Left ventricle myocardium superior (tissue), 1 donor: ENCODE data around the gene ORAI3. TPM values are rescaled to one million over a fixed set of nuclear protein-coding genes. Genes with fewer than 3 reads are reported as not detected.
"Not testable (repeated sequence)": the region's sequence is repeated elsewhere in the genome, so short reads cannot be mapped to it uniquely, and the experiment has no call there.

Source experiments
- ATAC-seq: fragments of 200-7000 bp; cut with Tn5 transposase; one replicate; pipeline ENCODE4 v1.9.1; 2020; ENCODE audit warnings: mild to moderate bottlenecking, moderate library complexity
- DNase-seq: peaks from one replicate; pipeline ENCODE4 v3.0.0-alpha.2; 2020
- intact Hi-C: fragments of 100-400 bp; cut with micrococcal nuclease; formaldehyde crosslinking; loops from one replicate; pipeline ENCODE4 v1.11.0; 2022
- total RNA-seq: library from RNA; stranded (reverse); fragmentation: NEBNext Ultra II Directional; extraction: Animal tissue kit (Norgen Biotek cat#: 25700); gene quantifications from one replicate; pipeline ENCODE4 v1.2.1, GENCODE V29; 2021
- donor health status: DM: no; HTN: yes; CAD: no; lungs with severe emphysema.

Gene ORAI3
- total RNA-seq, 1 donor from 2014 or later = 10.8 TPM

DNA sequence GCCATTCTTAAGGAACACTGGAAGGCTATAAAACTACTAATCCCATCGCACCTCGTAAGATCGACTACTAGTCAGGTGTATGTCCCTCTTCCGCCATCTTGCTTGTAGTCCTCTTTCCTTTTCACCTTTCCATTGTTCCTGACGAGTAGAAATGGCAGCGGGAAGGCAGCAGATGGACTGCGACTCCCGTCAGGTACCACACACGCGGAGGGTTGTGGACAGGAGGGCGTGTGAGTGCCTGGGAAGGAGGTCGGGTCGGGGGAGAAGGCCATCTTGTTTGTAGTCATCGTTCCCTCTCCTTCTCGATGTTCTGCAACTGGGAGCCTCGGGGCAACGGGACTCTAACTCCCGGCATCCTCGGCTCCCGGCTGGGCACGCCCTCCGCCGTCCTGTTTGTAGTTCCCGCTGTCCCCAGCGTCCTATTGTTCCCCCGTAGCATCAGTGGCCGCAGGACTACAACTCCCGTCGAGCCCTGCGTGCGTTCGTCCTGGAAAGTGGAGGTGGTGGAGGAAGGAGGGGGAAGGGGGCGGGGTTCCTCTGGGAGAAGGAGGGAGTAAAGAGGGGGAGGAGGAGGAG is 25.8 kb upstream of the ORAI3 start:
- ATAC-seq (peak; percentile 81), DNase-seq (peak; percentile 99)
- intact Hi-C loops = no loop called here

DNA sequence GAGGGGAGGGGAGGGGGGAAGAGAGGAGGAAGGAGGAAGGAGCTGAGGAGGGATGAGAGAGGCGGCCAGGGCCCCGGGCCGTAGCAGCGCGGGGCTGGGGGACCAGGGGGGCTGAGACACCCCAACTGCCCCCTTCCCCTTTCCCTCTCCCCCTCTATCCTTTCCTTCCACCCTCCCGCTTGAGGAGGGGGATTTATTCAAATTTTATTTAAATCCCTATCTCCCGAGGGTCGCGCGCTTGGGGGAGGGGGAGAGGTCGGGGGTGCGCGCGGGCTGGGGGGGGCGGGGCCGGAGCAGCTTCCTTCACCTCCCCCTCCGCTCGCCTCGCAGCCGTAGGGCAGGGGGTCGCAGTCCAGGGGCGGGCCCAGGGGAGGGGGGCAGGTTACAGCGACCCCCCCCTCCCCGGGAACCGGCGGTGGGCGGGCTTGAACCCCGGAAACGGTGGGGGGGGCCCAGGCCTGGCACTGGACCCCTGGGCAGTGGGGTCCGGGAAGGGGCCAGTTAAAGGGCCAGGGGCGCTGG is 25.3 kb upstream of the ORAI3 start, which contains the start of gene FBXL19:
TSS of gene FBXL19 (plus strand) at position 19 of the 522 bp plus-strand sequence. CDS start 2,183 bp downstream, outside the sequence.
- DNase-seq (peak; percentile 60), ATAC-seq (no peak)
- intact Hi-C loops = no loop called here

GRCh38 chr16:30924076-30924912 is 24.6 kb upstream of the ORAI3 start:
- intact Hi-C loops = no loop called here
- DNase-seq (peak; percentile 54), ATAC-seq (no peak)

DNA sequence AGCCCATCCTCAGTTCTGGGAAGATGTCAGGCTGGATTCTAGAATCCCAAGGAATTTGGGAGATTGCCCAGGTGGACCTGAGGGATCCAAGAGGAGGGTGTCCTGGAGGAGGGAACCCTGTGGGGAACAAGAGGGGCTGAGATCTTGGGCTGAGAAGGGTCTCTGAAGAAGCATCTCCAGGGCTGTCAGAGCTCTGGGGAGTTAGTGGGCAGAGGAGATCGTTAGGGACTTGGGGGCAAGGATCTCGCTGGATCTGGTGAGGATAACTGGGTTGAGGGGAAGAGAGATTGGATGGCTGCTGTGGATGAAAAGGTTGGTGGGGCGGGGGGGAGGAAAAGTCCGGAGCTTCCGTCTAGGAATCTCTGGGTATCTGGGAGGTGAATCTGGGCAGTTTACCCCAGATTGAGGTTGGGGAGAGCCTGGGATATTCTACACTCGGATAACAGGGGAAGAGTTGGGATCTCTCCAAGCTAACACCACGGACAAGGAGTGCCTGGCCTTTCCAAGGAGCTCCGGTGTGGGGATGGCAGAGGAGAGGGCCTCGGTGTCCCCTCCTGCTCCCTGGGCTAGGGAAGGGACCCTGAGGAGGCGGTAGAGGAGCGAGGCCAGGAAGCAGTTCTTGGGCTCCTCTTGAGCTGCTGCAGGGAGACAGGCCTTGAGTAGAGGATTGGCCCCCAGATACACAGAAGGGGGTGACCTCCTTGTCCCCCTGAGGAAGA is 23.8 kb upstream of the ORAI3 start:
- ATAC-seq (no peak), DNase-seq (no peak)
- intact Hi-C loops = no loop called here

DNA sequence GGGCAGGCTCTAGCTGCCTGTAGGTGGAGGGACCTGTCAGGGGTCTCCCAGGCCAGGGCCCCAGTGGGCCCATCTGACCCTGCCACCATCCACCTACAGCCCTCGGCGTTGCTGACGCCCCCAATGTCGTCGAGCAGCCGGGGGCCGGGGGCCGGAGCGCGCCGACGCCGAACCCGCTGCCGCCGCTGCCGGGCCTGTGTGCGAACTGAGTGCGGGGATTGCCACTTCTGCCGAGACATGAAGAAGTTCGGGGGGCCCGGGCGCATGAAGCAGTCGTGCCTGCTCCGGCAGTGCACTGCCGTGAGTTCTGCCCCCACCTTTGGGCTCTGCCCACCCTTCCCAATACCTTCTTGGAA is 23.3 kb upstream of the ORAI3 start:
- ATAC-seq (no peak), DNase-seq (no peak)
- intact Hi-C loops = no loop called here

- intact Hi-C loops = no loop called here
- no peak for ATAC-seq
Measured at GRCh38 chr16:30925995-30926811, 22.7 kb upstream of the ORAI3 start.

GRCh38 chr16:30926937-30927788 is 21.7 kb upstream of the ORAI3 start:
- intact Hi-C loops = no loop called here
- ATAC-seq = no peak
- DNase-seq = no peak

More at GRCh38 chr16:30925995-30926811, 22.7 kb upstream of the ORAI3 start:
- DNase-seq = no peak

DNA sequence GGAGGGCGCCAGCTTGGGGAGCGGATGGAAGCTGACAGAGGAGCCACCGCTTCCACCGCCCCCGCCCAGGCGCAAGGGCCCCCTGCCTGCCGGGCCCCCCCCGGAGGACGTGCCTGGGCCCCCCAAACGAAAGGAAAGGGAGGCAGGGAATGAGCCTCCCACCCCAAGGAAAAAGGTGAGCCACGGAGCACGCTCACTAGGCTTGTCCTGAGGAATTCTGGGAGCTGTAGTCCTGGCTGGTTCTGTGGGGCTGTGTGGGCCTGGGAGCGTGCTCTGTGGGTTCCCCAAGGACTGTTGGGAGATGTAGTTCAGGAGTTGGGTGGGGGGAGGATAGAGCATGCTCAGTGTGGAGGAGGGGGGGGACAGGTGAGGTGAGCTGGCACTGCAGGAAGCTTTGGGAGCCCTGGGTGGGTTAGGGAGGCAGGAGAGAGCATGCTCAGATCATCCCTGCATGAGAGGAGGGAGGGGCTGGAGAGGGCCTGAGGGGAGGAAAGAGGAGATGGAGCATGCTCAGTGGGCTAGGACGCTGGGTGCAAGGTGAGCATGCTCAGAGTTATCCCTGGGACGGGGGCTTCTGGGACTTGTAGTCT is 21.0 kb upstream of the ORAI3 start:
- ATAC-seq = peak; percentile 31
- DNase-seq = peak; percentile 52
- intact Hi-C loops = no loop called here

DNA sequence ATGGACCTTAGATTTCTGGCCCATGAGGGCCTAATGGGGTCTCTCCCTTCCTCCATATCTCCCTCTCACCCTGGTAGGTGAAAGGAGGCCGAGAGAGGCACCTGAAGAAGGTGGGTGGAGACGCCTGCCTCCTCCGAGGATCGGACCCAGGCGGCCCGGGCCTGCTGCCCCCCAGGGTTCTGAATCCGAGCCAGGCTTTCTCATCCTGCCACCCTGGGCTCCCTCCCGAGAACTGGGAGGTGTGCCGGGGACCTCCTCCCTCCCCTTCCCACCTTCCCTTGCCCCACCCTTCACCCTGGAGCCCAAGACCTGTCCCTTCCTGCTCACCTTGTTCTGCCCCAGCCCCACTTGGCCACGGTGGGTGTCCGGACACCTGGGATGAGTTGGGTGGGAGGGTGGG is 20.5 kb upstream of the ORAI3 start:
- ATAC-seq (no peak), DNase-seq (no peak)
- intact Hi-C loops = no loop called here

- ATAC-seq = no peak
- no peak for DNase-seq
- intact Hi-C loops = no loop called here
Measured at GRCh38 chr16:30929167-30929566, 19.7 kb upstream of the ORAI3 start.

DNA sequence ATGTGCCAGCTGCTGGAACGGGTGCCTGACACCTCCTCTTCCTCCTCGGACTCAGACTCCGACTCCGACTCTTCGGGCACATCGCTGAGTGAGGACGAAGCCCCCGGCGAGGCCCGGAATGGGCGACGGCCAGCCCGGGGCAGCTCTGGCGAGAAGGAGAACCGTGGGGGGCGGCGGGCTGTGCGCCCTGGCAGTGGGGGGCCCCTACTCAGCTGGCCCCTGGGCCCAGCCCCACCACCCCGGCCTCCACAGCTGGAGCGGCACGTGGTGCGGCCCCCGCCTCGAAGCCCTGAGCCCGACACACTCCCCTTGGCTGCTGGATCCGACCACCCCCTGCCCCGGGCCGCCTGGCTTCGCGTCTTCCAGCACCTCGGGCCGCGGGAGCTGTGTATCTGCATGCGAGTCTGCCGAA is 18.7 kb upstream of the ORAI3 start:
- no peak for ATAC-seq
- intact Hi-C loops = no loop called here
- DNase-seq = no peak

DNA sequence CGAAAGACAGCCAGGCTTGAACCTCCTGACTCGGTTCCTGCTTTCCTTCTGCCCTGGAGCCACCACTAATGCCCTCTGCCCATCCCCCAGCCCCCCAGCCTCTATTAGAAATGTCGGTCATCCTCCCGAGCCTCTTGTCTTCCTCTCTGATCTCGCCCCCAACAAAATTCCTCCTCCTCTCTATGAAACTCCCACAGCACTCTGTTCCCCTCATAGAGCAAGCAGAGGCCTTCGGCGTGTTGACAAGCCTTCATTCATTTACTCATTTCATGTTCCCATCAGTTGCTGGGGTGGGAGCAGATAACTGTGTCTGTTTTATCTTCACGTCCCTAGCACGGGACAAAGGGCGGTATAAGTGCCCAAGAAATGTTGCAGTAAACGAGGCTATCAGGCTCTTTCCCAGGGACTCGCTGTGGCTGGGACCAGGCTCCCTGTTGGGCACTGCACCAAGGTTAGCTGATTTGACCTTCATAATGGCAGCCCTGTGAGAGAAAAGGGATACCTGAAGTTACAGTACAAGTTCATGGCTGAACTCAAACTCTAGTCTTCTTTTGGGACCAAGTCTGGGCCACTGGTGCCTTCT is 17.7 kb upstream of the ORAI3 start:
- ATAC-seq = peak; percentile 41
- DNase-seq = no peak
- intact Hi-C loops = no loop called here

GRCh38 chr16:30934827-30935557 is 13.9 kb upstream of the ORAI3 start:
- DNase-seq (peak; percentile 57), ATAC-seq (no peak)
- intact Hi-C loops = no loop called here

DNA sequence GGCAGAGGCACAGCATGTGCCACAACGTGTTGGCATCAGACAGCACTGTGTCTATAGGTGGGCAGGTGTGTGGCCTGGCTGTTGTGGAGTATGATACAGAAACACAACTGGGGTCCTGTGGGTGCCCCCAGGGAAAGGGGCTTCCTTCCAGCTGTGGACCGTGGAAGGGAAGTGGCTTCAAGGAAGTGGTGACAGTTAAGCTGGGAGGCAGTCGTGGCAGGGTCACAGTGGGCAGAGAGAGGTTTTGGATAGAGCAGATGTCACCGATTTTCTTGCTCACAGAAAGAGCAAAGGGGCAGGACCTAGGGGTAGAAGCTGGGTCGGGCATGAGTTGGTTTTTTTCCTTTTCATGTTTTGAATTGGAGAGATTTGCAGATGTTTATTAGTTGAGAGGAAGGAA is 11.2 kb upstream of the ORAI3 start:
- intact Hi-C loops = no loop called here
- DNase-seq (no peak), ATAC-seq (no peak)

- DNase-seq, intact Hi-C loops, ATAC-seq: not testable (repeated sequence)
Measured at GRCh38 chr16:30939571-30939970, 9.3 kb upstream of the ORAI3 start.

DNA sequence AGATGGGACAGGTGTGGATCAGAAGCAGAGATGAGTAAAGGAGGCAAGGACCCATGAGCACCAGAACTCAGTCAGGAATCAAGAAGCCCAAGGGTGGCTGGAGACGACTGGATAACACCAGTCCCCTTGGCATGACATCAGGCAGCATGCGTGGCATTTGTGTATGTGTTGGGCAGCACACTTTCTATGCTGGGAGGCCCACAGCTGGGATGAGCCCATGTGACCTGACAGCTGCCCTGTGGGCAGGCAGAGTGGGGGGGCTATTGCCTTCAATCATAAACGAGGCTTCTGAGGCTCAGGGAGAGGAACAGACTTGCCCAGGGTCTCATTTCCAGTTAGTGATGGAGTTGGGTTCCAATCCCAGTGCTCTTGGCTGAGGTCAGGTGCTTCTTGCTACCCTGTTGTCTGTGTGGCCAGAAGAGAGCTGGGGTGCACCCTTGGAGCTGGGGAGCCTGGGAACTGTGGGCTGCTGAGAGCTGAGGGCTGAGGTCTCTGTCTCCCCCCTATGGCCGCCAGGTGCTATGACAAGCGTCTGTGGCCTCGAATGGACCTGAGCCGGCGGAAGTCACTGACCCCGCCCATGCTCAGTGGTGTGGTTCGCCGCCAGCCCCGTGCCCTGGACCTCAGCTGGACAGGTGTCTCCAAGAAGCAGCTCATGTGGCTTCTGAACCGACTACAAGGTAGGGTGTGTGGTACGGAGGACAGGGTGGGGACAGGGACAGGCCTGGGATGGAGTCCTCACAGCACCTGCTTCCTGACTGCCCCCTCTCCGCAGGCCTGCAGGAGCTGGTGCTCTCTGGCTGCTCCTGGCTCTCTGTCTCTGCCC is 7.1 kb upstream of the ORAI3 start:
- DNase-seq = peak; percentile 83
- ATAC-seq = peak; percentile 89
- intact Hi-C loops = no loop called here
